Prostate gland (tissue), 2 donors: ENCODE measurements around the gene SLIT3.

Experiments used
- POLR2A ChIP-seq: fragments of 450-650 bp; IDR thresholded peaks from one replicate; pipeline ENCODE4 v1.6.1; 2016; ENCODE audit warnings: antibody characterized with exemption, mild to moderate bottlenecking
- POLR2AphosphoS5 ChIP-seq: sonication (generic); formaldehyde crosslinking; IDR thresholded peaks from one replicate; pipeline ENCODE4 v1.6.1; 2017; ENCODE audit warnings: antibody characterized with exemption
- TF ChIP-seq, protein P1 (sequence below), 4 experiments: fragments of 200-600 bp in 2 of 4; fragments of 450-650 bp in 2 of 4; sonication (generic) in 2 of 4; IDR thresholded peaks; 1 replicate in 3 of 4; 2 replicates in 1 of 4; pipeline ENCODE4 v1.5.1; 2016 to 2019; ENCODE audit warnings: antibody characterized with exemption in 4 of 4, mild to moderate bottlenecking in 2 of 4, moderate library complexity in 2 of 4

DNA sequence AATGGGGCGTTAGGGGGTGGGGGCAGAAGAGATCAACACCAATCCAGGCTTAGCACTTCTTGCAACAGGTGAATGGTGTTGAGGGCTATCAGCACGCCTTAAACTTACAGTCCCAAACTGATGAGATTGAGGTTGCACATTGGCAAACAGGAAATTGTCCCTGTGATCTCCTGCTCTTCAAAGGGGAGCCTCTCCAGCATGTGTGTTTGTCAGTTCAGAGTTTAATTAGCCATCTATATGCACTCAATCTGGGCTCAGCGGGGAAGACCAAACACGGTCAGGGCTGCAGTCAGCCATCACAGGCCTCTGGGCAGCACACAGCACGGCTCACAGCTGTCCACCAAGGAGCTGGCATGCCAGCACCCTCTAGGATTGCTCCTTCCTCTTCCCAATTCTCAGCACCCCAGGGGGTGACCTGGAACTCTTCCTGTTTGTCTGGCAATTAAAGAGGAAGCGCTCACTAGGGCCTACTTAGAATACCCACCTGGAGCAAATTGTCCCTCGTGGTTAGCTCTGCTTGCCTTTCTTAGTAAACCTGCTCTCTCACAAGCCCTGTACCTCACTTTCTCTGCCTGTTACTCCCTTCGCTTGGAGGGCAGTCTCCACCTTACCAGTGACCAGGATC lies 217.4 kb downstream of the SLIT3 start:
- TF ChIP-seq, protein P1, sequence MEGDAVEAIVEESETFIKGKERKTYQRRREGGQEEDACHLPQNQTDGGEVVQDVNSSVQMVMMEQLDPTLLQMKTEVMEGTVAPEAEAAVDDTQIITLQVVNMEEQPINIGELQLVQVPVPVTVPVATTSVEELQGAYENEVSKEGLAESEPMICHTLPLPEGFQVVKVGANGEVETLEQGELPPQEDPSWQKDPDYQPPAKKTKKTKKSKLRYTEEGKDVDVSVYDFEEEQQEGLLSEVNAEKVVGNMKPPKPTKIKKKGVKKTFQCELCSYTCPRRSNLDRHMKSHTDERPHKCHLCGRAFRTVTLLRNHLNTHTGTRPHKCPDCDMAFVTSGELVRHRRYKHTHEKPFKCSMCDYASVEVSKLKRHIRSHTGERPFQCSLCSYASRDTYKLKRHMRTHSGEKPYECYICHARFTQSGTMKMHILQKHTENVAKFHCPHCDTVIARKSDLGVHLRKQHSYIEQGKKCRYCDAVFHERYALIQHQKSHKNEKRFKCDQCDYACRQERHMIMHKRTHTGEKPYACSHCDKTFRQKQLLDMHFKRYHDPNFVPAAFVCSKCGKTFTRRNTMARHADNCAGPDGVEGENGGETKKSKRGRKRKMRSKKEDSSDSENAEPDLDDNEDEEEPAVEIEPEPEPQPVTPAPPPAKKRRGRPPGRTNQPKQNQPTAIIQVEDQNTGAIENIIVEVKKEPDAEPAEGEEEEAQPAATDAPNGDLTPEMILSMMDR (IDR thresholded peaks at IDR 0.05): no peak
- TF ChIP-seq POLR2AphosphoS5 (no peak), POLR2A (no peak)
